Measurements from ENCODE around the gene FHAD1. TPM values are rescaled to one million over a fixed set of nuclear protein-coding genes. Genes with fewer than 3 reads are reported as not detected.

Gene FHAD1
- total RNA-seq, 1 experiment from 2014 or later, result 2.0 TPM

- H3K4me1 ChIP-seq (ENCODE audit: insufficient read depth, low read length, poor library complexity, severe bottlenecking), result no peaks in the 10 kb centered on the region
- H3K27ac ChIP-seq (ENCODE audit: low read depth, low read length, poor library complexity, severe bottlenecking), result no peak overlapping the region
- intact Hi-C loops (cut with micrococcal nuclease; ENCODE audit: unreplicated experiment), result no loop called here
- H3K9me3 ChIP-seq (ENCODE audit: low read depth, low read length, poor library complexity, severe bottlenecking), result no peaks in the 10 kb centered on the region
- ChIA-PET CTCF (no interaction called here), POLR2A (ENCODE audit: low non-redundant PET) (interaction anchor here (0.6 kb wide), 1 partner anchor 229 kb away, joined by 4 read pairs; no protein-coding TSS in a partner anchor)
- no peak overlapping the region for H3K4me3 ChIP-seq (ENCODE audit: low read depth, low read length, poor library complexity, severe bottlenecking)
- no peaks in the 10 kb centered on the region for H3K27me3 ChIP-seq (replicated peaks; ENCODE audit: insufficient read depth, low read depth, low read length, poor library complexity)
- TF ChIP-seq, protein P1, sequence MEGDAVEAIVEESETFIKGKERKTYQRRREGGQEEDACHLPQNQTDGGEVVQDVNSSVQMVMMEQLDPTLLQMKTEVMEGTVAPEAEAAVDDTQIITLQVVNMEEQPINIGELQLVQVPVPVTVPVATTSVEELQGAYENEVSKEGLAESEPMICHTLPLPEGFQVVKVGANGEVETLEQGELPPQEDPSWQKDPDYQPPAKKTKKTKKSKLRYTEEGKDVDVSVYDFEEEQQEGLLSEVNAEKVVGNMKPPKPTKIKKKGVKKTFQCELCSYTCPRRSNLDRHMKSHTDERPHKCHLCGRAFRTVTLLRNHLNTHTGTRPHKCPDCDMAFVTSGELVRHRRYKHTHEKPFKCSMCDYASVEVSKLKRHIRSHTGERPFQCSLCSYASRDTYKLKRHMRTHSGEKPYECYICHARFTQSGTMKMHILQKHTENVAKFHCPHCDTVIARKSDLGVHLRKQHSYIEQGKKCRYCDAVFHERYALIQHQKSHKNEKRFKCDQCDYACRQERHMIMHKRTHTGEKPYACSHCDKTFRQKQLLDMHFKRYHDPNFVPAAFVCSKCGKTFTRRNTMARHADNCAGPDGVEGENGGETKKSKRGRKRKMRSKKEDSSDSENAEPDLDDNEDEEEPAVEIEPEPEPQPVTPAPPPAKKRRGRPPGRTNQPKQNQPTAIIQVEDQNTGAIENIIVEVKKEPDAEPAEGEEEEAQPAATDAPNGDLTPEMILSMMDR (conservative IDR thresholded peaks at IDR 0.05; ENCODE audit: low read depth, low read length), result no peak
- TF ChIP-seq EZH2 (IDR thresholded peaks at IDR 0.05; ENCODE audit: borderline replicate concordance, low read depth, low read length, poor library complexity, severe bottlenecking), result no peak
- no peaks in the 10 kb centered on the region for H3K36me3 ChIP-seq (ENCODE audit: insufficient read depth, low read length, poor library complexity, severe bottlenecking)
- DNase-seq (ENCODE audit: low spot score), result no peak
- BruUV-seq (replicated peaks), result no TSS peak
Measured at GRCh38 chr1:15279576-15280230, 32.7 kb downstream of the FHAD1 start.

DNA sequence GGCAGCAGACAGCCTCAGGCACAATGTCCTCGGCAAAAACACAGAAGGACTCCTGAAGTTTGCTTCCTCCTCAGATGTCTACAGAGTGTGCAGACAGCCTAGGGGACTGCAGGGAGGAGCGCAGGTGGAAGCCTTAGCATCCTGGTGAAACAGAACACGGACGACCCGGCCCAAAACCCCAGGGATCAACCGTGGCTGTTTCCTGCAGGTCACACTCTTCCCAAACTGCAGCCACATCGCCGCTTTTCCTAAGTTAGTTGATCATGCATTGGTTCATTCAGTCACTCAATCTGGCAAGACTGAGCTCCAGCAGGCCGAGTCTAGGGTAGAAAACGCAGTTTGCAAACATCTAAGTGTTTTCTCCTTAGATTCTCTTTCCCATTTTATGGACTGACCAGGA, 33.4 kb downstream of the FHAD1 start:
- no peak for DNase-seq (ENCODE audit: low spot score)
- Histone ChIP-seq H3K27ac (ENCODE audit: low read depth, low read length, poor library complexity, severe bottlenecking) (no peak overlapping the region), H3K36me3 (ENCODE audit: insufficient read depth, low read length, poor library complexity, severe bottlenecking) (no peaks in the 10 kb centered on the region), H3K9me3 (ENCODE audit: low read depth, low read length, poor library complexity, severe bottlenecking) (no peaks in the 10 kb centered on the region), H3K4me1 (ENCODE audit: insufficient read depth, low read length, poor library complexity, severe bottlenecking) (no peaks in the 10 kb centered on the region), H3K4me3 (ENCODE audit: low read depth, low read length, poor library complexity, severe bottlenecking) (no peak overlapping the region), H3K27me3 (replicated peaks; ENCODE audit: insufficient read depth, low read depth, low read length, poor library complexity) (no peaks in the 10 kb centered on the region)
- ChIA-PET CTCF (interaction anchor here (0.5 kb wide), 1 partner anchor 43 kb away, joined by 3 read pairs; no protein-coding TSS in a partner anchor), POLR2A (ENCODE audit: low non-redundant PET) (no interaction called here)
- TF ChIP-seq EZH2 (IDR thresholded peaks at IDR 0.05; ENCODE audit: borderline replicate concordance, low read depth, low read length, poor library complexity, severe bottlenecking), result no peak
- TF ChIP-seq, protein P1 (conservative IDR thresholded peaks at IDR 0.05; ENCODE audit: low read depth, low read length), result no peak
- intact Hi-C loops (cut with micrococcal nuclease; ENCODE audit: unreplicated experiment), result no loop called here
- BruUV-seq (replicated peaks), result no TSS peak

DNA sequence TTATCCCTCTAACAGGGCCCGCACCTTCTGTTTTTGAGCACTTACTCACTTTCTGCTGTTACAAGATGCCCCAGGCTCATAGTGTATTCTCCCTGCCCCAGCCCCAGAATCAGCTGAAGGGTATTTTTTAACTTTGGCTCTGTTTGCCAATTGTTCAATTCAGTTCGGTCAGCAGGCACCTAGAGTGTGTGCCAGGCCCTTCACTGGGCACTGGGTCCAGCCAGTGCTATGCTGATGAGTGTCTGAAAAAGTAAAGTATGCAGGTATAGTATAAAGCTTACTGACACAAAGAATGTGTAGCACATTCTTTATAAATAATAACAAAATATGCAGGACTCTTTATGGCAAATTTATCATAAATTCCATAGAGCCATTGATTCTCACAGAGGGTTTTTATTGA, 35.0 kb downstream of the FHAD1 start:
- intact Hi-C loops (cut with micrococcal nuclease; ENCODE audit: unreplicated experiment), result no loop called here
- no peak for TF ChIP-seq EZH2 (IDR thresholded peaks at IDR 0.05; ENCODE audit: borderline replicate concordance, low read depth, low read length, poor library complexity, severe bottlenecking)
- TF ChIP-seq, protein P1 (conservative IDR thresholded peaks at IDR 0.05; ENCODE audit: low read depth, low read length), result no peak
- Histone ChIP-seq H3K36me3 (ENCODE audit: insufficient read depth, low read length, poor library complexity, severe bottlenecking) (no peaks in the 10 kb centered on the region), H3K9me3 (ENCODE audit: low read depth, low read length, poor library complexity, severe bottlenecking) (no peaks in the 10 kb centered on the region), H3K4me1 (ENCODE audit: insufficient read depth, low read length, poor library complexity, severe bottlenecking) (no peaks in the 10 kb centered on the region), H3K4me3 (ENCODE audit: low read depth, low read length, poor library complexity, severe bottlenecking) (no peak overlapping the region), H3K27ac (ENCODE audit: low read depth, low read length, poor library complexity, severe bottlenecking) (no peak overlapping the region), H3K27me3 (replicated peaks; ENCODE audit: insufficient read depth, low read depth, low read length, poor library complexity) (no peaks in the 10 kb centered on the region)
- DNase-seq (ENCODE audit: low spot score), result no peak
- ChIA-PET POLR2A (ENCODE audit: low non-redundant PET) (no interaction called here), CTCF (no interaction called here)
- BruUV-seq (replicated peaks), result no TSS peak
